Hepatocyte (in vitro differentiated cells): ENCODE data around the gene C3orf49. TPM values are rescaled to one million over a fixed set of nuclear protein-coding genes. Genes with fewer than 3 reads are reported as not detected.

Experiments
- DNase-seq: peaks from one replicate; pipeline ENCODE4 v3.0.0-alpha.2; 2016; ENCODE audit warnings: low spot score
- H2AFZ ChIP-seq: fragments of 200-600 bp; sonication (generic); 2 replicates; pipeline ENCODE4 v1.6.0; 2016; ENCODE audit warnings: antibody characterized with exemption, mild to moderate bottlenecking
- H3K27ac ChIP-seq: fragments of 200-600 bp; sonication (generic); 2 replicates; pipeline ENCODE4 v1.5.1; 2016; ENCODE audit warnings: mild to moderate bottlenecking
- H3K27me3 ChIP-seq: fragments of 200-600 bp; sonication (generic); 2 replicates; pipeline ENCODE4 v1.6.1; 2016
- H3K36me3 ChIP-seq: fragments of 200-600 bp; sonication (generic); replicated peaks from 2 replicates; pipeline ENCODE4 v1.5.1; 2016; ENCODE audit warnings: low read depth; ENCODE audit not compliant: insufficient read depth
- H3K4me1 ChIP-seq: fragments of 200-600 bp; sonication (generic); 2 replicates; pipeline ENCODE4 v1.5.1; 2016; ENCODE audit warnings: mild to moderate bottlenecking, moderate library complexity; ENCODE audit not compliant: insufficient read depth
- H3K4me2 ChIP-seq: fragments of 200-600 bp; sonication (generic); 2 replicates; pipeline ENCODE4 v1.6.0; 2016
- H3K4me3 ChIP-seq: fragments of 200-600 bp; sonication (generic); 2 replicates; pipeline ENCODE4 v1.5.1; 2016; ENCODE audit warnings: mild to moderate bottlenecking
- H3K79me2 ChIP-seq: fragments of 200-600 bp; sonication (generic); 2 replicates; pipeline ENCODE4 v1.6.0; 2017; ENCODE audit warnings: mild to moderate bottlenecking
- H3K9me2 ChIP-seq: fragments of 200-600 bp; sonication (generic); replicated peaks from 2 replicates; pipeline ENCODE4 v1.6.0; 2017; ENCODE audit warnings: mild to moderate bottlenecking; ENCODE audit not compliant: insufficient read depth
- H3K9me3 ChIP-seq: fragments of 200-600 bp; sonication (generic); 2 replicates; pipeline ENCODE4 v1.5.1; 2016; ENCODE audit warnings: low read depth, mild to moderate bottlenecking
- H4K20me1 ChIP-seq: fragments of 200-600 bp; sonication (generic); 2 replicates; pipeline ENCODE4 v1.6.0; 2016; ENCODE audit warnings: mild to moderate bottlenecking; ENCODE audit not compliant: insufficient read depth, poor library complexity, severe bottlenecking
- CTCF ChIP-seq: fragments of 200-600 bp; sonication (generic); IDR thresholded peaks from 2 replicates; pipeline ENCODE4 v1.5.1; 2016; ENCODE audit warnings: antibody characterized with exemption, mild to moderate bottlenecking; ENCODE audit not compliant: poor library complexity
- EZH2 ChIP-seq: fragments of 200-600 bp; sonication (generic); IDR thresholded peaks from 2 replicates; pipeline ENCODE4 v1.6.1; 2016; ENCODE audit warnings: antibody characterized with exemption, mild to moderate bottlenecking, borderline replicate concordance
- EZH2phosphoT487 ChIP-seq: fragments of 200-600 bp; sonication (generic); IDR thresholded peaks from one replicate; pipeline ENCODE4 v1.6.1; 2018; ENCODE audit warnings: antibody characterized with exemption, mild to moderate bottlenecking, low read depth, moderate library complexity; ENCODE audit not compliant: unreplicated experiment, severe bottlenecking
- WGBS: methylation state at CpG from one replicate; pipeline ENCODE4 v1.1.6; 2016; ENCODE audit warnings: low lambda C conversion rate; ENCODE audit errors: missing lambda C conversion rate; 5-methylcytosine and 5-hydroxymethylcytosine counted together
- polyA plus RNA-seq: library from polyadenylated mRNA; unstranded; fragments of >200 nt; fragmentation: Nextera tagmentation; extraction: Ambion mirVana; gene quantifications from 2 replicates; pipeline ENCODE4 v1.2.1, GENCODE V29; 2016
- total RNA-seq: library from RNA; depleted of rRNA; stranded (reverse); fragments of >200 nt; gene quantifications from 2 replicates; pipeline ENCODE4 v1.2.3, GENCODE V29; 2014

C3orf49 gene
- total and polyA plus RNA-seq, 2 experiments from 2014 or later: 0.11 TPM; not detected in 1

GRCh38 chr3:63803911-63804310 lies 15.2 kb upstream of the C3orf49 start:
- H3K4me1 ChIP-seq: no peaks in the 10 kb centered on the region
- H4K20me1 ChIP-seq: no peaks in the 10 kb centered on the region
- WGBS: 84% methylated on average over 5 of the region's 5 CpGs
- H3K4me3 ChIP-seq: no peak overlapping the region
- H3K27ac ChIP-seq: no peak overlapping the region
- no peaks in the 10 kb centered on the region for H3K79me2 ChIP-seq
- H3K9me3 ChIP-seq: no peaks in the 10 kb centered on the region
- H3K4me2 ChIP-seq: no peak overlapping the region
- H2AFZ ChIP-seq: no peak overlapping the region
- H3K9me2 ChIP-seq: no peaks in the 10 kb centered on the region
- no peak for DNase-seq
- no peaks in the 10 kb centered on the region for H3K36me3 ChIP-seq
- TF ChIP-seq EZH2 (no peak), CTCF (no peak), EZH2phosphoT487 (no peak)
- H3K27me3 ChIP-seq: no peaks in the 10 kb centered on the region

- Histone ChIP-seq H3K4me2 (no peak overlapping the region), H3K27me3 (no peaks in the 10 kb centered on the region), H3K4me3 (no peak overlapping the region), H3K79me2 (no peaks in the 10 kb centered on the region), H3K27ac (no peak overlapping the region), H3K9me2 (no peaks in the 10 kb centered on the region), H4K20me1 (no peaks in the 10 kb centered on the region), H3K9me3 (no peaks in the 10 kb centered on the region), H3K4me1 (no peaks in the 10 kb centered on the region), H3K36me3 (no peaks in the 10 kb centered on the region), H2AFZ (no peak overlapping the region)
- DNase-seq: no peak
- TF ChIP-seq CTCF (no peak), EZH2phosphoT487 (no peak), EZH2 (no peak)
- 92% methylated on average over 5 of the region's 5 CpGs for WGBS
Observed at GRCh38 chr3:63807961-63808565, 11.0 kb upstream of the C3orf49 start.

GRCh38 chr3:63808633-63809032 lies 10.5 kb upstream of the C3orf49 start:
- H3K9me2 ChIP-seq: no peaks in the 10 kb centered on the region
- H2AFZ ChIP-seq: no peak overlapping the region
- TF ChIP-seq EZH2 (no peak), EZH2phosphoT487 (no peak), CTCF (no peak)
- H3K4me2 ChIP-seq: no peak overlapping the region
- no peak overlapping the region for H3K27ac ChIP-seq
- H3K4me1 ChIP-seq: no peaks in the 10 kb centered on the region
- no peaks in the 10 kb centered on the region for H3K36me3 ChIP-seq
- WGBS: 85% methylated on average over 3 of the region's 3 CpGs
- no peaks in the 10 kb centered on the region for H4K20me1 ChIP-seq
- H3K79me2 ChIP-seq: no peaks in the 10 kb centered on the region
- no peaks in the 10 kb centered on the region for H3K27me3 ChIP-seq
- H3K4me3 ChIP-seq: no peak overlapping the region
- DNase-seq: no peak
- H3K9me3 ChIP-seq: no peaks in the 10 kb centered on the region

- H3K27ac ChIP-seq: no peak overlapping the region
- H4K20me1 ChIP-seq: no peaks in the 10 kb centered on the region
- WGBS: 71% methylated on average over 6 of the region's 6 CpGs
- no peak overlapping the region for H3K4me3 ChIP-seq
- no peaks in the 10 kb centered on the region for H3K27me3 ChIP-seq
- H3K4me1 ChIP-seq: no peaks in the 10 kb centered on the region
- H3K36me3 ChIP-seq: no peaks in the 10 kb centered on the region
- no peaks in the 10 kb centered on the region for H3K9me2 ChIP-seq
- H2AFZ ChIP-seq: no peak overlapping the region
- TF ChIP-seq EZH2phosphoT487 (no peak), EZH2 (no peak), CTCF (no peak)
- no peaks in the 10 kb centered on the region for H3K79me2 ChIP-seq
- H3K9me3 ChIP-seq: no peaks in the 10 kb centered on the region
- DNase-seq: no peak
- no peak overlapping the region for H3K4me2 ChIP-seq
Observed at GRCh38 chr3:63809607-63810006, 9.5 kb upstream of the C3orf49 start.
